ENCODE data around the gene PDIA3. TPM values are rescaled to one million over a fixed set of nuclear protein-coding genes. Genes with fewer than 3 reads are reported as not detected.

PDIA3 gene
- total RNA-seq, 1 experiment from 2014 or later: 538 TPM

GRCh38 chr15:43776101-43776717 lies 30.0 kb downstream of the PDIA3 start:
- ChIA-PET CTCF (interaction anchor here (0.7 kb wide), 1 partner anchor 465 kb away, joined by 3 read pairs; no protein-coding TSS in a partner anchor), POLR2A (interaction anchor here (0.5 to 1.3 kb wide), 5 partner anchors 19 to 299 kb away, joined by 3 to 8 read pairs (median 4); partner anchors contain the start of gene PDIA3)
- H3K4me1 ChIP-seq (ENCODE audit: control insufficient read depth, insufficient read depth, low read length): 0 out of 2 replicates have a peak, but pooled peaks cover 3% of the 10 kb centered on the region
- intact Hi-C loops (cut with micrococcal nuclease; ENCODE audit: unreplicated experiment) (no loop called here), in situ Hi-C loops (cut with HindIII; ENCODE audit: low pct_unique_long_range_greater_than_20kb, low sequenced_read_pairs) (no loop called here)
- TF ChIP-seq SIN3A (IDR thresholded peaks at IDR 0.05; ENCODE audit: borderline replicate concordance, insufficient read depth, low read depth, low read length): no peak
- no peak for TF ChIP-seq TCF7L2 (IDR thresholded peaks at IDR 0.05; ENCODE audit: low read depth, low read length)
- no peak for TF ChIP-seq CTCF (IDR thresholded peaks at IDR 0.05)
- TF ChIP-seq REST (IDR thresholded peaks at IDR 0.05; ENCODE audit: insufficient read depth in 1 of 2, low read depth in 2 of 2, low read length in 1 of 2): no peak
- no peak for TF ChIP-seq POLR2AphosphoS5 (IDR thresholded peaks at IDR 0.05; ENCODE audit: low read depth, low read length)
- peak overlapping the region; percentile 74 to 92 for H3K4me3 ChIP-seq (ENCODE audit: low read depth in 2 of 2, low read length in 2 of 2)
- H3K27ac ChIP-seq (ENCODE audit: low read length): peak overlapping the region; percentile 48; the same call in 1 of the 2 replicates
- DNase-seq (ENCODE audit: low read depth, low spot score): no peak
- no peaks in the 10 kb centered on the region for H3K27me3 ChIP-seq (ENCODE audit: control insufficient read depth, insufficient read depth, low read length)
- peaks cover 12% of the 10 kb centered on the region for H3K36me3 ChIP-seq (ENCODE audit: control insufficient read depth, insufficient read depth, low read length)
- BruUV-seq (replicated peaks): no TSS peak
- peak; percentile 26 for ATAC-seq
- no peaks in the 10 kb centered on the region for H3K9me3 ChIP-seq (ENCODE audit: control insufficient read depth, insufficient read depth, low read depth, low read length)

GRCh38 chr15:43776718-43777266 lies 30.6 kb downstream of the PDIA3 start, which contains the start of gene ELL3:
Gene ELL3 (minus strand): TSS chr15:43776966. CDS start chr15:43776901, 65 bp downstream.
- H3K4me3 ChIP-seq (ENCODE audit: low read depth in 2 of 2, low read length in 2 of 2): peak within 1 kb of the TSS; percentile 74 to 92
- peak; percentile 76 for DNase-seq (ENCODE audit: low read depth, low spot score)
- no TSS peak for BruUV-seq (replicated peaks)
- H3K9me3 ChIP-seq (ENCODE audit: control insufficient read depth, insufficient read depth, low read depth, low read length): no peaks in the 10 kb centered on the region
- TF ChIP-seq REST (IDR thresholded peaks at IDR 0.05; ENCODE audit: insufficient read depth in 1 of 2, low read depth in 2 of 2, low read length in 1 of 2) (no peak), SIN3A (IDR thresholded peaks at IDR 0.05; ENCODE audit: borderline replicate concordance, insufficient read depth, low read depth, low read length) (no peak; the same call in 1 of the 2 replicates), TCF7L2 (IDR thresholded peaks at IDR 0.05; ENCODE audit: low read depth, low read length) (0 out of 2 replicates have a peak, but pooled peaks have one; percentile 52), CTCF (IDR thresholded peaks at IDR 0.05) (no peak), POLR2AphosphoS5 (IDR thresholded peaks at IDR 0.05; ENCODE audit: low read depth, low read length) (peak; percentile 68)
- in situ Hi-C loops (cut with HindIII; ENCODE audit: low pct_unique_long_range_greater_than_20kb, low sequenced_read_pairs): no loop called here
- H3K27me3 ChIP-seq (ENCODE audit: control insufficient read depth, insufficient read depth, low read length): no peaks in the 10 kb centered on the region
- peak; percentile 91 for ATAC-seq
- ChIA-PET CTCF (interaction anchor here (0.5 to 0.9 kb wide), 5 partner anchors 8 to 548 kb away, joined by 4 to 7 read pairs (median 5); no protein-coding TSS in a partner anchor), POLR2A (interaction anchor here (0.5 to 1.3 kb wide), 6 partner anchors 9 to 276 kb away, joined by 3 to 8 read pairs (median 4); partner anchors contain the start of gene PDIA3)
- H3K36me3 ChIP-seq (ENCODE audit: control insufficient read depth, insufficient read depth, low read length): peaks cover 6% of the 10 kb centered on the region
- intact Hi-C loops (cut with micrococcal nuclease; ENCODE audit: unreplicated experiment): no loop called here
- peak within 1 kb of the TSS; percentile 88 for H3K27ac ChIP-seq (ENCODE audit: low read length)
- 0 out of 2 replicates have a peak, but pooled peaks cover 3% of the 10 kb centered on the region for H3K4me1 ChIP-seq (ENCODE audit: control insufficient read depth, insufficient read depth, low read length)

Data from Panc1 (cell line).